Left lung (tissue), 10 donors: ENCODE measurements around the gene PDZD4. TPM values are rescaled to one million over a fixed set of nuclear protein-coding genes. Genes with fewer than 3 reads are reported as not detected.

Source experiments
- ATAC-seq: fragments of 200-7000 bp; cut with Tn5 transposase; one replicate; pipeline ENCODE4 v1.9.1; 2020; ENCODE audit warnings: moderate library complexity
- DNase-seq, 4 donors: peaks; one replicate each; pipeline ENCODE4 v3.0.0-alpha.2; 2013 to 2020
- H3K27ac ChIP-seq, 2 donors: fragments of 200-600 bp; sonication (generic) in 1 of 2; one replicate each; pipeline versions ENCODE4 v1.5.0 to v1.8.0; 2020 to 2021
- H3K27me3 ChIP-seq, 2 donors: fragments of 200-600 bp; sonication (generic) in 1 of 2; one replicate each; pipeline versions ENCODE4 v1.5.0 to v1.8.0; 2020 to 2021
- H3K36me3 ChIP-seq, 2 donors: fragments of 200-600 bp; sonication (generic) in 1 of 2; one replicate each; pipeline versions ENCODE4 v1.5.0 to v1.8.0; 2020 to 2021
- H3K4me1 ChIP-seq, 2 donors: fragments of 200-600 bp; one replicate each; pipeline ENCODE4 v1.8.0; 2021
- H3K4me3 ChIP-seq, 2 donors: fragments of 200-600 bp; sonication (generic) in 1 of 2; one replicate each; pipeline versions ENCODE4 v1.5.0 to v1.8.0; 2020 to 2021; ENCODE audit warnings: mild to moderate bottlenecking in 1 of 2
- H3K9me3 ChIP-seq, 2 donors: fragments of 200-600 bp; sonication (generic) in 1 of 2; one replicate each; pipeline versions ENCODE4 v1.5.0 to v1.8.0; 2020 to 2021
- intact Hi-C, 2 donors: fragments of 100-400 bp; cut with DNase I; formaldehyde crosslinking; loops; one replicate each; pipeline versions ENCODE4 v1.11.2 to v1.14.2; 2022
- polyA plus RNA-seq, 6 donors: library from polyadenylated mRNA; unstranded; fragments of 120-200 nt; gene quantifications; one replicate each; pipeline ENCODE4 v1.2.1, GENCODE V29; 2013; ENCODE audit not compliant: insufficient read length in 6 of 6
- total RNA-seq, 2 donors: library from RNA; stranded (reverse); fragmentation: NEBNext Ultra II Directional; extraction: Animal tissue kit (Norgen Biotek cat#: 25700); gene quantifications; one replicate each; pipeline ENCODE4 v1.2.1, GENCODE V29; 2021
- TF ChIP-seq, protein P1 (sequence below), 2 donors: fragments of 200-600 bp; sonication (generic) in 1 of 2; IDR thresholded peaks; one replicate each; pipeline versions ENCODE4 v1.5.0 to v1.8.0; 2021; ENCODE audit warnings: antibody characterized with exemption in 2 of 2
- donor health status: DM: no; HTN: yes; CAD: no.
- donor health status: DM: no; HTN: no; CAD: no.

Gene PDZD4
- total and polyA plus RNA-seq, 8 donors, result 2.3 to 13.7 (median 10.3) TPM

DNA sequence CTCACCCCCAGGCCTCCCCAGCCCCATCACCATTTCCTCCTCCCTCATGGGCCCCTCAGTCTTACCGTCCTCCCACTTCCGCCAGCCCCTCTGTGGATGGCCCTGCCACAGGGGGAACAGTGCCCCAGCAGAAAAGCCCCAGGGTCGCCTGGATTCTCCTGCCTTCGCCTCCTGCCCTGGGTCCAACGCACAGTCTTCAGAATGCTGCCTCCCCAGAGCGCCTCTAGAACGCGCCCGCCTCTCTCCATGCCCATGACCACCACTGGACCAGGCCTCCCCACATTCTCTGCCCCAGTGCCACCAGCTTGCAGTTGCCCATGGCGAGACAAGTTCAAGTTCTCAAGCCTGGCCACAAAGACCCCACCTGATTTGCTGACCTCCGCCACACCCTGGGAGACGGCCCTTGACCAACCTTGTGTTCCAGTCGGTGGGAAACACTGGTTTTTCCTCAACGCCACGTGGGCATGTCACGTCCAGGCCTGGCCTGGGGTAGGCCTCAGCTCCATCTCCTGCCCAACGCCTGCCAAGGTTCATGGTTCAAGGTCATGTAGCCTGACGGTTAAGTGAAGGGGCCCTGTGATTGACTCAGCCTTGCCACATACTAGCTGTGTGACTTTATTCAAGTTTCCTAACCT lies 66.9 kb downstream of the PDZD4 start:
- intact Hi-C loops, result loop anchor here in 1 of 2 donors (10.0 kb wide), 1 partner anchor 181 kb away; the partner anchor contains the start of gene RENBP
- no peaks in the 10 kb centered on the region for H3K27me3 ChIP-seq
- DNase-seq (no peak), ATAC-seq (no peak)
- peaks cover 0 to 5% of the 10 kb centered on the region in 2 donors for H3K4me1 ChIP-seq
- H3K9me3 ChIP-seq, result no peaks in the 10 kb centered on the region
- H3K27ac ChIP-seq, result no peak overlapping the region
- H3K36me3 ChIP-seq, result no peaks in the 10 kb centered on the region
- no peak overlapping the region for H3K4me3 ChIP-seq
- TF ChIP-seq, protein P1, sequence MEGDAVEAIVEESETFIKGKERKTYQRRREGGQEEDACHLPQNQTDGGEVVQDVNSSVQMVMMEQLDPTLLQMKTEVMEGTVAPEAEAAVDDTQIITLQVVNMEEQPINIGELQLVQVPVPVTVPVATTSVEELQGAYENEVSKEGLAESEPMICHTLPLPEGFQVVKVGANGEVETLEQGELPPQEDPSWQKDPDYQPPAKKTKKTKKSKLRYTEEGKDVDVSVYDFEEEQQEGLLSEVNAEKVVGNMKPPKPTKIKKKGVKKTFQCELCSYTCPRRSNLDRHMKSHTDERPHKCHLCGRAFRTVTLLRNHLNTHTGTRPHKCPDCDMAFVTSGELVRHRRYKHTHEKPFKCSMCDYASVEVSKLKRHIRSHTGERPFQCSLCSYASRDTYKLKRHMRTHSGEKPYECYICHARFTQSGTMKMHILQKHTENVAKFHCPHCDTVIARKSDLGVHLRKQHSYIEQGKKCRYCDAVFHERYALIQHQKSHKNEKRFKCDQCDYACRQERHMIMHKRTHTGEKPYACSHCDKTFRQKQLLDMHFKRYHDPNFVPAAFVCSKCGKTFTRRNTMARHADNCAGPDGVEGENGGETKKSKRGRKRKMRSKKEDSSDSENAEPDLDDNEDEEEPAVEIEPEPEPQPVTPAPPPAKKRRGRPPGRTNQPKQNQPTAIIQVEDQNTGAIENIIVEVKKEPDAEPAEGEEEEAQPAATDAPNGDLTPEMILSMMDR (IDR thresholded peaks at IDR 0.05), result no peak

DNA sequence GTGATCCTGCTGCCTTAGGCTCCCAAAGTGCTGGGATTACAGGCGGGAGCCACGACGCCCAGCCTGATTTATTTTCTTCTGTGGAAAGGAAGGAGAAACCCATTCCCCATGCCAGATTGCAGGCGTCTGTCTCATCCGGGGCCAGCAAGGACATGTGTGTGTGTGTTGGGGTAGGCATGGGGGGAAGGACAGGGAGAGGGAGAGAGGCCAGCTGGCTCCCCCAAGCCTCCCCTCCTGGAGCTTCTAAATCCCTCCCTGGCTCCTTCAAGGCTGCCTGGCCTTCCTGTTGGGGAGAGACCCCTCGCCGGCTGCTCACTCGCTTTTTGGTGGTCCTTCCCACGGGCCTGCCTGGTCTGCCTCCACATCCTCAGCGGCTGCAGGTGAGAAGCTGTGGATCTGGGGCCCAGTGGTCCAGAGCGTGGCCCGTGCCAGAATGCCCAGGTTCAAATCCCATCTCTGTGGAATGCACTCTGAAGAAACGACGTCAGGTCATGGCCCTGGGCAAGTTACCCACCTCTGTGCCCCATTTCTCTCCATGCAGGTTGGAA lies 67.6 kb downstream of the PDZD4 start:
- no peaks in the 10 kb centered on the region for H3K27me3 ChIP-seq
- DNase-seq (peak in 1 of 4 donors; percentile 23), ATAC-seq (no peak)
- no peak overlapping the region for H3K4me3 ChIP-seq
- no peaks in the 10 kb centered on the region for H3K36me3 ChIP-seq
- intact Hi-C loops, result loop anchor here in 1 of 2 donors (10.0 kb wide), 1 partner anchor 182 kb away; the partner anchor contains the start of gene RENBP
- no peaks in the 10 kb centered on the region for H3K9me3 ChIP-seq
- no peak overlapping the region for H3K27ac ChIP-seq
- peaks cover 0 to 5% of the 10 kb centered on the region in 2 donors for H3K4me1 ChIP-seq
- TF ChIP-seq, protein P1 (IDR thresholded peaks at IDR 0.05), result no peak

DNA sequence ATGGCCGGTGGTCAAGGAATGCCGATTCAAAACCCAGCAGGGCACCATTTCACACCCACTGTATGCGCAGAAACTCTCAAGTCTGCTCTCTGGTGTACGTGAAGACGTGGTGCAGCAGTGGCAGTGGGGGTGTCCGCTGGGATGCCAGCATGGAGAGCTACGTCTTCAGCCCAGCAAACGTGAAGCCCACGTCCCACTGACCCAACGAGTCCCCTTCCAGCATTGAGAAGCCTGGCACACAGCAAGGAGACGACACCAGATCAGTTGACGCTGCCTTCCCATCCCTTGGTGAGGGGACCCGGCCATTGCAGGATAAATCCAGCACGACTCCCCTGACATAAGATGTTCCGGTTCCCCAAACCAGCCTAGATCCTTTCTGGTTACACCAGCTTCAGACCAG lies 68.5 kb downstream of the PDZD4 start:
- Histone ChIP-seq H3K4me3 (no peak overlapping the region), H3K4me1 (peaks cover 0 to 5% of the 10 kb centered on the region in 2 donors), H3K27me3 (no peaks in the 10 kb centered on the region), H3K27ac (no peak overlapping the region), H3K9me3 (no peaks in the 10 kb centered on the region), H3K36me3 (no peaks in the 10 kb centered on the region)
- intact Hi-C loops, result loop anchor here in 1 of 2 donors (10.0 kb wide), 1 partner anchor 183 kb away; the partner anchor contains the start of gene RENBP
- ATAC-seq (no peak), DNase-seq (no peak)
- TF ChIP-seq, protein P1 (IDR thresholded peaks at IDR 0.05), result no peak

DNA sequence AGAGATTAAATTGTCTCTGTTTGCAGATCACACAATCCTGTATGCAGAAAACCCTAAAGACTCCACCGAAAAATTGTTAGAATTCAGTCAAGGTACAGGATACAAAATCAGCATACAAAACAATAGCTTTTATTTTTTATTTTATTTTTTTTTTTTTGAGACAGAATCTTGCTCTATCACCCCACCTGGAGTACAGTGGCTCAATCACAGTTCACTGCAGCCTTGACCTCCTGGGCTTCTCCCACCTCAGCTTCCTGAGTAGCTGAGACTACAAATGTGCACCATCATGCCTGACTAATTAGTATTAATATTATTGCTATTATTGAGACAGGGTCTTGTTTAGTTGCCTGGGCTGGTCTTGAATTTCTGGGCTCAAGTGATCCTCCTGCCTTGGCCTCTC lies 75.2 kb downstream of the PDZD4 start:
- H3K4me1 ChIP-seq, result no peaks in the 10 kb centered on the region
- no peak overlapping the region for H3K27ac ChIP-seq
- H3K27me3 ChIP-seq, result no peaks in the 10 kb centered on the region
- DNase-seq (no peak), ATAC-seq (no peak)
- intact Hi-C loops, result no loop called here
- TF ChIP-seq, protein P1 (IDR thresholded peaks at IDR 0.05), result no peak
- H3K4me3 ChIP-seq, result no peak overlapping the region
- H3K9me3 ChIP-seq, result no peaks in the 10 kb centered on the region
- no peaks in the 10 kb centered on the region for H3K36me3 ChIP-seq

Other genes starting within 250 kb of the PDZD4 start
- gene CCNQ, start 231.4 kb downstream of the PDZD4 start, total RNA-seq, result 10 to 100 TPM; 17.1 to 18.7 TPM
- 10 to 100 TPM; 10.8 to 15.5 (median 12.5) TPM for gene CCNQ, start 231.4 kb downstream of the PDZD4 start, polyA plus RNA-seq
- gene DUSP9, start 183.3 kb downstream of the PDZD4 start, total RNA-seq, result under 1 TPM in 1 of 2 donors, not detected in 1; 0.16 TPM
- gene DUSP9, start 183.3 kb downstream of the PDZD4 start, polyA plus RNA-seq, result under 1 TPM; 0.10 to 0.56 (median 0.30) TPM
- 1 to 10 TPM in 1 of 2 donors, not detected in 1; 1.1 TPM for gene PNCK, start 156.7 kb downstream of the PDZD4 start, total RNA-seq
- gene PNCK, start 156.7 kb downstream of the PDZD4 start, polyA plus RNA-seq, result 1 to 10 TPM in 1 of 6 donors, under 1 TPM in 5; 0.34 to 1.4 (median 0.56) TPM
- gene SLC6A8, start 142.6 kb downstream of the PDZD4 start, total RNA-seq, result 10 to 100 TPM; 10.5 to 11.2 TPM
- 10 to 100 TPM in 2 of 6 donors, 1 to 10 TPM in 4; 6.8 to 12.1 (median 9.5) TPM for gene SLC6A8, start 142.6 kb downstream of the PDZD4 start, polyA plus RNA-seq
- 100 to 1,000 TPM; 218 to 243 TPM for gene BCAP31, start 106.2 kb downstream of the PDZD4 start, total RNA-seq
- gene BCAP31, start 106.2 kb downstream of the PDZD4 start, polyA plus RNA-seq, result 100 to 1,000 TPM; 126 to 145 (median 137) TPM
- gene ABCD1, start 105.7 kb downstream of the PDZD4 start, total RNA-seq, result 10 to 100 TPM; 14.2 to 18.5 TPM
- gene ABCD1, start 105.7 kb downstream of the PDZD4 start, polyA plus RNA-seq, result 10 to 100 TPM in 2 of 6 donors, 1 to 10 TPM in 4; 6.5 to 10.6 (median 9.8) TPM
- gene PLXNB3, start 66.3 kb downstream of the PDZD4 start, total RNA-seq, result 1 to 10 TPM; 3.0 to 3.9 TPM
- 1 to 10 TPM; 2.7 to 5.2 (median 3.7) TPM for gene PLXNB3, start 66.3 kb downstream of the PDZD4 start, polyA plus RNA-seq
- gene SRPK3, start 49.5 kb downstream of the PDZD4 start, total RNA-seq, result under 1 TPM; 0.55 to 0.60 TPM
- gene SRPK3, start 49.5 kb downstream of the PDZD4 start, polyA plus RNA-seq, result 1 to 10 TPM in 4 of 6 donors, under 1 TPM in 2; 0.70 to 1.7 (median 1.3) TPM
- gene IDH3G, start 36.2 kb downstream of the PDZD4 start, total RNA-seq, result 10 to 100 TPM; 42.4 to 52.9 TPM
- 10 to 100 TPM; 54.2 to 72.3 (median 55.6) TPM for gene IDH3G, start 36.2 kb downstream of the PDZD4 start, polyA plus RNA-seq
- 100 to 1,000 TPM; 295 to 327 TPM for gene SSR4, start 35.9 kb downstream of the PDZD4 start, total RNA-seq
- 100 to 1,000 TPM; 153 to 187 (median 173) TPM for gene SSR4, start 35.9 kb downstream of the PDZD4 start, polyA plus RNA-seq
- under 1 TPM; 0.55 to 0.86 TPM for gene L1CAM, start 55.6 kb upstream of the PDZD4 start, total RNA-seq
- gene L1CAM, start 55.6 kb upstream of the PDZD4 start, polyA plus RNA-seq, result under 1 TPM; 0.27 to 0.65 (median 0.49) TPM
- 1 to 10 TPM in 1 of 2 donors, under 1 TPM in 1; 0.87 to 1.3 TPM for gene AVPR2, start 74.1 kb upstream of the PDZD4 start, total RNA-seq
- gene AVPR2, start 74.1 kb upstream of the PDZD4 start, polyA plus RNA-seq, result under 1 TPM; 0.52 to 0.86 (median 0.82) TPM
- gene ARHGAP4, start 95.7 kb upstream of the PDZD4 start, total RNA-seq, result 10 to 100 TPM; 35.6 to 96.2 TPM
- 10 to 100 TPM; 21.9 to 29.4 (median 24.1) TPM for gene ARHGAP4, start 95.7 kb upstream of the PDZD4 start, polyA plus RNA-seq
- gene NAA10, start 104.5 kb upstream of the PDZD4 start, total RNA-seq, result 100 to 1,000 TPM in 1 of 2 donors, 10 to 100 TPM in 1; 87.5 to 105 TPM
- 10 to 100 TPM; 49.0 to 80.7 (median 54.0) TPM for gene NAA10, start 104.5 kb upstream of the PDZD4 start, polyA plus RNA-seq
- 10 to 100 TPM; 44.7 to 62.1 TPM for gene RENBP, start 114.1 kb upstream of the PDZD4 start, total RNA-seq
- gene RENBP, start 114.1 kb upstream of the PDZD4 start, polyA plus RNA-seq, result 1 to 10 TPM; 5.2 to 7.5 (median 6.2) TPM
- gene HCFC1, start 141.3 kb upstream of the PDZD4 start, total RNA-seq, result 10 to 100 TPM; 46.6 to 58.1 TPM
- gene HCFC1, start 141.3 kb upstream of the PDZD4 start, polyA plus RNA-seq, result 10 to 100 TPM; 28.4 to 47.6 (median 41.7) TPM
- gene TMEM187, start 142.2 kb upstream of the PDZD4 start, total RNA-seq, result 10 to 100 TPM in 1 of 2 donors, 1 to 10 TPM in 1; 8.8 to 13.5 TPM
- gene TMEM187, start 142.2 kb upstream of the PDZD4 start, polyA plus RNA-seq, result 1 to 10 TPM; 3.9 to 7.9 (median 5.8) TPM
- gene IRAK1, start 189.4 kb upstream of the PDZD4 start, total RNA-seq, result 100 to 1,000 TPM in 1 of 2 donors, 10 to 100 TPM in 1; 92.1 to 172 TPM
- 10 to 100 TPM; 52.2 to 74.6 (median 62.5) TPM for gene IRAK1, start 189.4 kb upstream of the PDZD4 start, polyA plus RNA-seq